GM12878 (cell line): ENCODE results near the gene NDC1. TPM values are rescaled to one million over a fixed set of nuclear protein-coding genes. Genes with fewer than 3 reads are reported as not detected.

Source experiments
- ATAC-seq: fragments of 200-7000 bp; cut with Tn5 transposase; 3 replicates; pipeline ENCODE4 v1.9.1; 2020; ENCODE audit warnings: mild to moderate bottlenecking, moderate library complexity
- BruUV-seq: library from RNA; stranded (reverse); fragments of 400-500 nt; replicated peaks from 2 replicates; lab custom pipeline; 2021; lab: Mats Ljungman, UMichigan
- CTCF ChIA-PET: fragments of 300-600 bp; sonication (Branson Sonifier 250); formaldehyde crosslinking; extraction: SDS; loops from one replicate; lab custom pipeline; 2021; ENCODE audit warnings: inconsistent platforms; lab: Yijun Ruan, JAX
- POLR2A ChIA-PET: fragments of 350-600 bp; formaldehyde crosslinking; extraction: SDS; loops from one replicate; lab custom pipeline; 2021; ENCODE audit warnings: inconsistent platforms; lab: Charles Lee
- RAD21 ChIA-PET: fragments of 300-600 bp; sonication (Branson Sonifier 250); formaldehyde crosslinking; loops from one replicate; lab custom pipeline; 2023; ENCODE audit warnings: antibody characterized with exemption; ENCODE audit not compliant: unreplicated experiment; lab: Charles Lee
- SMC1A ChIA-PET: fragments of 300-600 bp; sonication (Branson Sonifier 250); formaldehyde crosslinking; loops from one replicate; lab custom pipeline; 2023; ENCODE audit not compliant: unreplicated experiment, uncharacterized antibody; lab: Charles Lee
- DNase-seq: peaks from one replicate; pipeline ENCODE4 v3.0.0-alpha.2; 2011; ENCODE audit warnings: low read depth, low spot score
- FAIRE-seq: peaks from 3 replicates; lab custom pipeline; 2011; peaks lifted over from hg19 to GRCh38; lab: Jason Lieb, UNC
- H2AFZ ChIP-seq: 2 replicates; pipeline ENCODE4 v1.6.0; 2011; ENCODE audit warnings: low read depth, low read length, control low read depth; ENCODE audit not compliant: control insufficient read depth
- H3K27ac ChIP-seq: 2 replicates; pipeline ENCODE4 v1.5.1; 2011; ENCODE audit warnings: control low read depth; ENCODE audit not compliant: control insufficient read depth, insufficient read depth
- H3K27me3 ChIP-seq, 2 experiments: replicated peaks in 1 of 2; 2 replicates each; pipeline versions ENCODE4 v1.6.0 to v1.6.1; 2011; ENCODE audit warnings: low read length in 1 of 2; ENCODE audit not compliant: control insufficient read depth in 2 of 2, insufficient read depth in 2 of 2
- H3K36me3 ChIP-seq, 2 experiments: 2 replicates each; pipeline ENCODE4 v1.5.1; 2011; ENCODE audit warnings: low read length in 1 of 2; ENCODE audit not compliant: control insufficient read depth in 2 of 2, insufficient read depth in 2 of 2
- H3K4me1 ChIP-seq: 2 replicates; pipeline ENCODE4 v1.6.1; 2011; ENCODE audit warnings: mild to moderate bottlenecking, low read length, moderate library complexity, mixed read lengths; ENCODE audit not compliant: control insufficient read depth, insufficient read depth
- H3K4me2 ChIP-seq: 2 replicates; pipeline ENCODE4 v1.6.0; 2011; ENCODE audit warnings: control low read depth; ENCODE audit not compliant: control insufficient read depth, insufficient read depth
- H3K4me3 ChIP-seq: fragments of 200-600 bp; sonication (generic); 2 replicates; pipeline ENCODE4 v1.5.1; 2016
- H3K79me2 ChIP-seq: 2 replicates; pipeline ENCODE4 v1.6.0; 2011; ENCODE audit warnings: low read length; ENCODE audit not compliant: control insufficient read depth, insufficient read depth
- H3K9ac ChIP-seq: 2 replicates; pipeline ENCODE4 v1.8.0; 2011; ENCODE audit warnings: low read length, control low read depth, mixed read lengths; ENCODE audit not compliant: control insufficient read depth, insufficient read depth
- H3K9me3 ChIP-seq: replicated peaks from 3 replicates; pipeline ENCODE4 v1.5.1; 2011; ENCODE audit warnings: mild to moderate bottlenecking, low read length; ENCODE audit not compliant: control insufficient read depth, insufficient read depth
- H4K20me1 ChIP-seq: 2 replicates; pipeline ENCODE4 v1.6.0; 2011; ENCODE audit not compliant: control insufficient read depth, insufficient read depth
- CBFB ChIP-seq: IDR thresholded peaks from 2 replicates; pipeline ENCODE4 v1.6.1; 2016; ENCODE audit warnings: antibody characterized with exemption, low read depth
- CUX1 ChIP-seq: IDR thresholded peaks from 2 replicates; pipeline ENCODE4 v1.6.1; 2012; ENCODE audit warnings: improper control_type of control experiment, low read depth, low read length; ENCODE audit not compliant: insufficient replicate concordance
- EGR1 ChIP-seq, 2 experiments: IDR thresholded peaks; 1 replicate in 1 of 2; 2 replicates in 1 of 2; pipeline ENCODE4 v1.6.1; 2011 to 2012; ENCODE audit warnings: low read depth in 2 of 2, low read length in 2 of 2, borderline replicate concordance in 1 of 2, mild to moderate bottlenecking in 1 of 2, moderate library complexity in 1 of 2
- ETV6 ChIP-seq, 2 experiments: fragments of 450-650 bp in 1 of 2; IDR thresholded peaks in 1 of 2; conservative IDR thresholded peaks in 1 of 2; 2 replicates each; pipeline ENCODE4 v1.6.1; 2014; ENCODE audit warnings: antibody characterized with exemption in 1 of 2, borderline replicate concordance in 1 of 2, low read depth in 1 of 2, mild to moderate bottlenecking in 1 of 2, moderate library complexity in 1 of 2
- HDAC2 ChIP-seq: fragments of 200-600 bp; sonication (generic); IDR thresholded peaks from 2 replicates; pipeline ENCODE4 v1.6.1; 2017
- IKZF1 ChIP-seq: fragments of 450-650 bp; conservative IDR thresholded peaks from 2 replicates; pipeline ENCODE4 v1.6.1; 2017; ENCODE audit warnings: antibody characterized with exemption, mild to moderate bottlenecking
- MTA2 ChIP-seq: fragments of 450-650 bp; IDR thresholded peaks from 2 replicates; pipeline ENCODE4 v1.6.1; 2016; ENCODE audit warnings: low read depth, mild to moderate bottlenecking, moderate library complexity
- NR2F1 ChIP-seq: fragments of 450-650 bp; conservative IDR thresholded peaks from 2 replicates; pipeline ENCODE4 v1.6.1; 2017; ENCODE audit warnings: mild to moderate bottlenecking
- PAX8 ChIP-seq: fragments of 450-650 bp; IDR thresholded peaks from 2 replicates; pipeline ENCODE4 v1.6.1; 2017; ENCODE audit warnings: mild to moderate bottlenecking, moderate library complexity
- POLR2AphosphoS5 ChIP-seq: IDR thresholded peaks from 2 replicates; pipeline ENCODE4 v1.6.1; 2011; ENCODE audit warnings: mild to moderate bottlenecking, low read length, inconsistent platforms
- REST ChIP-seq: IDR thresholded peaks from 2 replicates; pipeline ENCODE4 v1.6.1; 2012; ENCODE audit warnings: mild to moderate bottlenecking, low read depth, low read length
- WGBS: methylation state at CpG from one replicate; pipeline ENCODE4 v1.1.6; 2016; ENCODE audit warnings: low lambda C conversion rate; ENCODE audit not compliant: insufficient replicate concordance, insufficient coverage; ENCODE audit errors: missing lambda C conversion rate; 5-methylcytosine and 5-hydroxymethylcytosine counted together
- in situ Hi-C: fragments of 300-500 bp; cut with MboI; formaldehyde crosslinking; loops from 9 replicates; pipeline ENCODE4 v1.14.3; 2018; ENCODE audit warnings: mixed read lengths
- intact Hi-C: fragments of 100-400 bp; cut with micrococcal nuclease; formaldehyde crosslinking; loops from one replicate; pipeline ENCODE4 v1.14.2; 2022; ENCODE audit not compliant: unreplicated experiment
- polyA plus RNA-seq, 11 experiments: library from polyadenylated mRNA; depleted of rRNA in 4 of 11; unstranded in 6 of 11; stranded (reverse) in 5 of 11; fragments of >200 nt; fragmentation: Nextera tagmentation in 4 of 11; fragmentation: Illumina TruSeq in 1 of 11; extraction: Ambion mirVana in 4 of 11; extraction: Trizol in 1 of 11; gene quantifications; 1 replicate in 1 of 11; 2 replicates in 10 of 11; pipeline versions ENCODE4 v1.2.1 to v1.2.3, GENCODE V29; 2011 to 2016; ENCODE audit warnings: inconsistent platforms in 2 of 11, missing spikeins in 2 of 11, low read depth in 1 of 11
- total RNA-seq, 4 experiments: library from RNA; depleted of rRNA in 3 of 4; stranded (reverse); fragments of >200 nt in 3 of 4; fragmentation: Illumina TruSeq in 1 of 4; extraction: Trizol in 1 of 4; gene quantifications; 2 replicates each; pipeline versions ENCODE4 v1.2.1 to v1.2.3, GENCODE V29; 2013 to 2021
- TF ChIP-seq, protein P1 (sequence below): fragments of 450-650 bp; IDR thresholded peaks from 2 replicates; pipeline ENCODE4 v1.6.1; 2017; ENCODE audit warnings: low read depth, mild to moderate bottlenecking, moderate library complexity

The NDC1 gene
- total and polyA plus RNA-seq, 10 of the 15 experiments (the other 5 are each of a cell fraction or from before 2014, with no cell fraction given): 20.2 to 77.6 (median 47.1) TPM

DNA sequence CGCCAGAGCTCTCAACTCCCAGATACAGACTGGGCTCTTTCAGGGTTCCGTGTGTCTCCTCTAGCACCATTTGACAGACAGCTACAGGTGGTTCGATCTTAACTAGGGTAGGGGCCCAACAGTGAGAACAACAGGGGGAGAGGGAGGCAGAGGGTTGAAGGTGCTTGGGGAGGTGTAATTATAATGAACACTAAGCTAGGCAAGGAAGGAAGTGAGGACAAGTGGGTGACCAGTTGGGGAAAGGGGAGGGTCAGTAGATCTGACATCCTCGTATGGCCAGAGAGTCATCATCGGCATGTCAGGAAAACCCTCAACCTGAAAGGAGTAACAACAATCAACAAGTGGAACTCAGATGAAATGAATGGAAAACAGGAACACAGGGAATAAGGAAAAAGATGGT lies 121.9 kb downstream of the NDC1 start:
- WGBS: 54% methylated on average over 5 of the region's 5 CpGs

More for the DNA sequence above, 121.9 kb downstream of the NDC1 start:
- no peaks in the 10 kb centered on the region for H3K36me3 ChIP-seq
- H3K27me3 ChIP-seq: no peaks in the 10 kb centered on the region; a peak in 1 of 4 replicates
- ChIA-PET SMC1A (interaction anchor here (0.9 kb wide), 1 partner anchor 434 kb away, joined by 3 read pairs; no protein-coding TSS in a partner anchor), CTCF (interaction anchor here (0.9 to 1.4 kb wide), 6 partner anchors 8 to 584 kb away, joined by 3 to 4 read pairs (median 3); no protein-coding TSS in a partner anchor), RAD21 (no interaction called here), POLR2A (no interaction called here)
- intact Hi-C loops (no loop called here), in situ Hi-C loops (no loop called here)
- H3K4me3 ChIP-seq: no peak overlapping the region
- no TSS peak for BruUV-seq
- FAIRE-seq (no peak), ATAC-seq (no peak), DNase-seq (no peak)
- TF ChIP-seq, protein P1, sequence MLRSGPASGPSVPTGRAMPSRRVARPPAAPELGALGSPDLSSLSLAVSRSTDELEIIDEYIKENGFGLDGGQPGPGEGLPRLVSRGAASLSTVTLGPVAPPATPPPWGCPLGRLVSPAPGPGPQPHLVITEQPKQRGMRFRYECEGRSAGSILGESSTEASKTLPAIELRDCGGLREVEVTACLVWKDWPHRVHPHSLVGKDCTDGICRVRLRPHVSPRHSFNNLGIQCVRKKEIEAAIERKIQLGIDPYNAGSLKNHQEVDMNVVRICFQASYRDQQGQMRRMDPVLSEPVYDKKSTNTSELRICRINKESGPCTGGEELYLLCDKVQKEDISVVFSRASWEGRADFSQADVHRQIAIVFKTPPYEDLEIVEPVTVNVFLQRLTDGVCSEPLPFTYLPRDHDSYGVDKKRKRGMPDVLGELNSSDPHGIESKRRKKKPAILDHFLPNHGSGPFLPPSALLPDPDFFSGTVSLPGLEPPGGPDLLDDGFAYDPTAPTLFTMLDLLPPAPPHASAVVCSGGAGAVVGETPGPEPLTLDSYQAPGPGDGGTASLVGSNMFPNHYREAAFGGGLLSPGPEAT: no peak
- TF ChIP-seq POLR2AphosphoS5 (no peak), ETV6 (conservative IDR thresholded peaks at IDR 0.05 in 1 of 2, IDR thresholded peaks at IDR 0.05 in 1 of 2; ENCODE audit: borderline replicate concordance in 1 of 2, low read depth in 1 of 2) (no peak), REST (no peak), MTA2 (no peak), PAX8 (no peak), CUX1 (no peak), CBFB (no peak), NR2F1 (no peak), EGR1 (IDR thresholded peaks at IDR 0.05; ENCODE audit: borderline replicate concordance in 1 of 2, low read depth in 2 of 2, low read length in 2 of 2) (no peak), HDAC2 (no peak), IKZF1 (no peak)
- H3K27ac ChIP-seq: no peak overlapping the region
- H2AFZ ChIP-seq: no peak overlapping the region
- no peaks in the 10 kb centered on the region for H4K20me1 ChIP-seq
- H3K4me2 ChIP-seq: no peak overlapping the region
- H3K4me1 ChIP-seq: no peaks in the 10 kb centered on the region
- H3K79me2 ChIP-seq: no peaks in the 10 kb centered on the region
- H3K9ac ChIP-seq: no peak overlapping the region
- H3K9me3 ChIP-seq: no peaks in the 10 kb centered on the region
